T-helper 1 cell treated with Interleukin-12 subunit alpha and Interleukin-12 subunit beta and Interleukin-4 antibody, amounts not matched to agents 30 μg/mL and 1 μg/mL, for 36 hours (primary cell): Measurements from ENCODE around the gene ABCG8.

Source experiments
- H3K27ac Mint-ChIP-seq: one replicate; pipeline ENCODE4 v1.8.0; 2021; ENCODE audit warnings: mild to moderate bottlenecking, mixed read lengths
- H3K27me3 Mint-ChIP-seq: one replicate; pipeline ENCODE4 v1.8.0; 2021; ENCODE audit warnings: low read depth, mixed read lengths
- H3K36me3 Mint-ChIP-seq: one replicate; pipeline ENCODE4 v1.8.0; 2021; ENCODE audit warnings: low read depth, mixed read lengths
- H3K4me1 Mint-ChIP-seq: one replicate; pipeline ENCODE4 v1.8.0; 2021; ENCODE audit warnings: low read depth, mixed read lengths
- H3K4me3 Mint-ChIP-seq: one replicate; pipeline ENCODE4 v1.8.0; 2021; ENCODE audit warnings: mild to moderate bottlenecking, moderate library complexity, mixed read lengths
- H3K9me3 Mint-ChIP-seq: one replicate; pipeline ENCODE4 v1.8.0; 2021; ENCODE audit warnings: mixed read lengths

Gene ABCG8

GRCh38 chr2:43838560-43839267 is at the start of gene ABCG8, which contains the start of gene ABCG5:
TSS of gene ABCG8 (plus strand) at chr2:43838971. CDS start at chr2:43839054, 83 bp downstream.
TSS of gene ABCG5 (minus strand) at chr2:43838839. CDS start at chr2:43838679, 160 bp downstream.
- H3K4me3 Mint-ChIP-seq: no peak within 1 kb of the TSS
- H3K27ac Mint-ChIP-seq: no peak within 1 kb of the TSS
- H3K27me3 Mint-ChIP-seq: no peaks in the 10 kb centered on the region
- no peaks in the 10 kb centered on the region for H3K4me1 Mint-ChIP-seq
- H3K36me3 Mint-ChIP-seq: no peaks in the 10 kb centered on the region
- no peaks in the 10 kb centered on the region for H3K9me3 Mint-ChIP-seq

GRCh38 chr2:43790147-43790546 is 48.6 kb upstream of the ABCG8 start:
- no peaks in the 10 kb centered on the region for H3K9me3 Mint-ChIP-seq
- no peaks in the 10 kb centered on the region for H3K36me3 Mint-ChIP-seq
- no peak overlapping the region for H3K4me3 Mint-ChIP-seq
- H3K4me1 Mint-ChIP-seq: no peaks in the 10 kb centered on the region
- H3K27ac Mint-ChIP-seq: no peak overlapping the region
- H3K27me3 Mint-ChIP-seq: no peaks in the 10 kb centered on the region

DNA sequence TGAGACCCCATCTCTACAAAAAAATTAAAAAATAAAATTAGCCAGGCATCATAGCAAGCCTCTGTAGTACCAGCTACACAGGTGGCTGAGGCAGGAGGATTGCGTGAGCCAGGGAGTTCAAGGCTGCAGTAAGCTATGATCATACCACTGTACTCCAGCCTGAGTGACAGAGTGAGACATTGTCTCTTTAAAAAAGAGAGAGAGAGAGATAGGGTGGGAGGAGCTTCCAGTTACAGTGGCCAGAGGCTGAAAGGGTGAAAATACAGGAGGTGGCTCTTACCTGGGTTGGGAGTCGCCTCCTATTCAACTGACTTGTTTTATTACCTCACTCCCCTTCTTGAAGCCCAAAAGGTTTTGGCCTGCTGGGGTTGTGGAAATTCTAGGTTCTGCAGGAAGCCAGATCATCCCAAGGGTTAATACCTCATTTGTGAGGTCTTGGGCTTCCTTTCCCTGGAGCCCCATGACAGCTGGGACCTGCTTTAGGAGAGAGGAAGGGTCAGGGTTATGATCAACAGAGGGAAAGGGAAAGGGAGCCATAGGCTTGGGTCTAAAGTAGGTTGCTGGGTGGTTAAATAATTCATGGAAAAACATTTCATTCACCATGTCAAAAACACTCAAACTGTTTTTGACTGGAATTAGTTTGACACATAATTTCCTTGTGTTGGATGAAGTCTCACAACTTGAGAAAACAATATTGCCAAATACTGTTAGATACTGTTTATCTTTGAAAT is 47.6 kb upstream of the ABCG8 start:
- Mint-ChIP-seq H3K36me3 (no peaks in the 10 kb centered on the region), H3K27ac (no peak overlapping the region), H3K27me3 (no peaks in the 10 kb centered on the region), H3K4me3 (no peak overlapping the region), H3K9me3 (no peaks in the 10 kb centered on the region), H3K4me1 (no peaks in the 10 kb centered on the region)

DNA sequence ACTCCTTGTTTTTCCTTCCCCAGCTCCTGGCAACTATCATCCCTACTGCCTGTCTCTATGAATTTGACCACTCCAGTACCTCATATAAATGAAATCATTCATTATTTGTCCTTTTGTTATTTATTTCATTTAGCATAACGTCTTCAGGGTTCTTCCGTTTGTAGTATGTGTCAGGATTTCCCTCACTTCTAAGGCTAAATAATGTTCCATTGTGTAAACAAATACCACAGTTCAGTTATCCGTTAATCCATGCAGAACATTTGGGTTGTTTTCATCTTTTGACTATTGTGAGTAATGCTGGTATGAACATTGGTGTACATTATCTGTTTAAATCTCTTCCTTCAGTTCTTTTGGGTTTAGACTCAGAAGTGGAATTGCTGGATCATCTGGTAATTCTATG is 46.1 kb upstream of the ABCG8 start:
- Mint-ChIP-seq H3K36me3 (no peaks in the 10 kb centered on the region), H3K27me3 (no peaks in the 10 kb centered on the region), H3K4me3 (no peak overlapping the region), H3K27ac (no peak overlapping the region), H3K9me3 (no peaks in the 10 kb centered on the region), H3K4me1 (no peaks in the 10 kb centered on the region)

DNA sequence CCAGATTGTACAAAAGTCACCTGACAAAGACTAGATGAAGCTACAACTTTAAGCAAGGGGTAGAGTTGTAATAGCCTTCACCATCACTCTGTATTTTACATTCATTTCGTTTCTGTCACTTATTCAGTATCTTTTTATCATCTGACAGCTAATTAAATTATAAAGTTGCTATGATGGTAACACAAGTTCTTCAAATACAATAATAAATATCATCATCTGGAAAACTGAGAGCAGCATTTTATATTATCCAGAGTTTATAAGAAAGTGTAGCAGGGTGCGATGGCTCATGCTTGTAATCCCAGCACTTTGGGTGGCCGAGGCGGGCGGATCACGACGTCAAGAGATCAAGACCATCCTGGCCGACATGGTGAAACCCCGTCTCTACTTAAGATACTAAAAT is 43.8 kb upstream of the ABCG8 start:
- Mint-ChIP-seq H3K4me1 (no peaks in the 10 kb centered on the region), H3K27me3 (no peaks in the 10 kb centered on the region), H3K27ac (no peak overlapping the region), H3K9me3 (no peaks in the 10 kb centered on the region), H3K36me3 (no peaks in the 10 kb centered on the region), H3K4me3 (no peak overlapping the region)

DNA sequence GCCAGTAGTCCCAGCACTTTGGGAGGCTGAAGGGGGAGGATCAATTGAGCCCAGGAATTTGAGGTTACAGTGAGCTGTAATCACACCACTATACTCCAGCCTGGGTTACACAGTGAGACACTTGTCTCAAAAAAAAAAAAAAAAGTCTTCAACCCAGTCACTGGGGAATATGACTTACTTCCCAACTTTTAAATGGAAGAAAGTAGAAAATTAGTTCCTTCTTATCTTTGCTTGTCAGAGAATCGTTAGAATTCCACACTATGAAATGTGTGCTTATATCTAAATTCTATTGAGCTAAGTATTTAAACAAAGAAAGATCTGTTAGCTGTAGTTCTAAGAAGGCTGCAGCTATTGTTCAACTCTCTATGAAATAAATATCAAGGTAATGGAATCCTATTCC is 42.6 kb upstream of the ABCG8 start:
- H3K4me3 Mint-ChIP-seq: no peak overlapping the region
- H3K4me1 Mint-ChIP-seq: no peaks in the 10 kb centered on the region
- no peak overlapping the region for H3K27ac Mint-ChIP-seq
- H3K36me3 Mint-ChIP-seq: no peaks in the 10 kb centered on the region
- no peaks in the 10 kb centered on the region for H3K27me3 Mint-ChIP-seq
- no peaks in the 10 kb centered on the region for H3K9me3 Mint-ChIP-seq

- H3K27ac Mint-ChIP-seq: no peak overlapping the region
- no peaks in the 10 kb centered on the region for H3K36me3 Mint-ChIP-seq
- H3K27me3 Mint-ChIP-seq: no peaks in the 10 kb centered on the region
- no peak overlapping the region for H3K4me3 Mint-ChIP-seq
- H3K9me3 Mint-ChIP-seq: no peaks in the 10 kb centered on the region
- no peaks in the 10 kb centered on the region for H3K4me1 Mint-ChIP-seq
These were observed 40.5 kb upstream of the ABCG8 start for GRCh38 chr2:43798300-43798699.

- no peaks in the 10 kb centered on the region for H3K4me1 Mint-ChIP-seq
- H3K27me3 Mint-ChIP-seq: no peaks in the 10 kb centered on the region
- no peaks in the 10 kb centered on the region for H3K36me3 Mint-ChIP-seq
- H3K9me3 Mint-ChIP-seq: no peaks in the 10 kb centered on the region
- no peak overlapping the region for H3K27ac Mint-ChIP-seq
- H3K4me3 Mint-ChIP-seq: no peak overlapping the region
These were observed 37.9 kb upstream of the ABCG8 start for GRCh38 chr2:43800894-43801293.

DNA sequence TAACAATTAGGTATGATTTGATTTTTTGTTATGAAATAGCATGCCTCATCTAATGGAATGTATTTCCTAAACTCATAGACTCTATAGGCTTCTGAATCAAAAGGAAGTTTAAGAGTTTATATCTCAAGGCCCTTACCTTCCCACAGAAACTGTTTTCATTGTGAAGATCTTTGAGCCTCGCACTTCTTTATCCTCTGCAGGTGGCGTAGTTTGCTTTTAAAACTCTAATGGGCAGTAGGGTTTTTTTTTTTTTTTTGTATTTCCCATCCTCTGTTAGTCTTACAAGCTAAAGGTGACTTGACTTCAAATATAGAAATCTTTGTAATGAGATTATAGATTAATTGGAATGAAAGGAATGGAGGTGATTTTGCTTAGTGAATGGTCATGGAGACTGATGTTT is 36.6 kb upstream of the ABCG8 start:
- Mint-ChIP-seq H3K27me3 (no peaks in the 10 kb centered on the region), H3K4me3 (no peak overlapping the region), H3K36me3 (no peaks in the 10 kb centered on the region), H3K9me3 (no peaks in the 10 kb centered on the region), H3K4me1 (no peaks in the 10 kb centered on the region), H3K27ac (no peak overlapping the region)

GRCh38 chr2:43803113-43803512 is 35.7 kb upstream of the ABCG8 start:
- Mint-ChIP-seq H3K4me3 (no peak overlapping the region), H3K36me3 (no peaks in the 10 kb centered on the region), H3K27me3 (no peaks in the 10 kb centered on the region), H3K4me1 (no peaks in the 10 kb centered on the region), H3K9me3 (no peaks in the 10 kb centered on the region), H3K27ac (no peak overlapping the region)

GRCh38 chr2:43806719-43807031 is 32.1 kb upstream of the ABCG8 start:
- Mint-ChIP-seq H3K36me3 (no peaks in the 10 kb centered on the region), H3K9me3 (no peaks in the 10 kb centered on the region), H3K4me1 (no peaks in the 10 kb centered on the region), H3K27me3 (no peaks in the 10 kb centered on the region), H3K4me3 (no peak overlapping the region), H3K27ac (no peak overlapping the region)

GRCh38 chr2:43810452-43810851 is 28.3 kb upstream of the ABCG8 start:
- Mint-ChIP-seq H3K36me3 (no peaks in the 10 kb centered on the region), H3K4me1 (no peaks in the 10 kb centered on the region), H3K4me3 (no peak overlapping the region), H3K27me3 (no peaks in the 10 kb centered on the region), H3K9me3 (peaks cover 2% of the 10 kb centered on the region), H3K27ac (no peak overlapping the region)

DNA sequence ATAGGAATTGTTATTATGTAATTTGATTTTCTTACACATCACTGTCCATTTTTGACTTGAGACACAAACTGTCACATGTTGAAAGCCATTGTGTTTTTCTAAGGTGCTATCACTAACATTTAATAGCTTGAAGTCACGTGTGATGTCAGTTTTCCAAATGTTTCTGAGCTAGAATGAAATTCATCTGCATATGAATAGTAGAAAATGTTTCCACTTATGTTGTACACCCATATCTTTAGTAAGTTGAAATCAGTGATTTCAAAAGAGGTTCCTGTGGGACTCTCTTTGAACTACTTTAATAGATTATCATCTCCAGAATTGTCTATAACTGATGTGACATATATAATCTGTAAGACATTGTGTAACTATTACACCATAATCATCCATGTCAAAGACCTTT is 27.9 kb upstream of the ABCG8 start:
- H3K36me3 Mint-ChIP-seq: no peaks in the 10 kb centered on the region
- no peaks in the 10 kb centered on the region for H3K4me1 Mint-ChIP-seq
- H3K27ac Mint-ChIP-seq: no peak overlapping the region
- H3K4me3 Mint-ChIP-seq: no peak overlapping the region
- H3K9me3 Mint-ChIP-seq: peaks cover 4% of the 10 kb centered on the region
- H3K27me3 Mint-ChIP-seq: no peaks in the 10 kb centered on the region

GRCh38 chr2:43812006-43812405 is 26.8 kb upstream of the ABCG8 start:
- no peaks in the 10 kb centered on the region for H3K36me3 Mint-ChIP-seq
- H3K4me3 Mint-ChIP-seq: no peak overlapping the region
- no peaks in the 10 kb centered on the region for H3K4me1 Mint-ChIP-seq
- no peak overlapping the region for H3K27ac Mint-ChIP-seq
- peaks cover 4% of the 10 kb centered on the region for H3K9me3 Mint-ChIP-seq
- no peaks in the 10 kb centered on the region for H3K27me3 Mint-ChIP-seq

- H3K4me1 Mint-ChIP-seq: no peaks in the 10 kb centered on the region
These were observed 25.8 kb upstream of the ABCG8 start for GRCh38 chr2:43812947-43813346.

More at GRCh38 chr2:43812947-43813346, 25.8 kb upstream of the ABCG8 start:
- H3K27ac Mint-ChIP-seq: no peak overlapping the region
- H3K36me3 Mint-ChIP-seq: no peaks in the 10 kb centered on the region
- peaks cover 4% of the 10 kb centered on the region for H3K9me3 Mint-ChIP-seq
- no peaks in the 10 kb centered on the region for H3K27me3 Mint-ChIP-seq
- no peak overlapping the region for H3K4me3 Mint-ChIP-seq
